GM19468 (cell line): ENCODE data around the gene NPHP4.

Experiments
- ATAC-seq: cut with Tn5 transposase; IDR thresholded peaks from one replicate; pipeline ENCODE4 v1.9.1; 2021; ENCODE audit warnings: mild to moderate bottlenecking, moderate library complexity, moderate number of reproducible peaks; ENCODE audit not compliant: unreplicated experiment; ENCODE audit errors: extremely low read depth

NPHP4 gene

DNA sequence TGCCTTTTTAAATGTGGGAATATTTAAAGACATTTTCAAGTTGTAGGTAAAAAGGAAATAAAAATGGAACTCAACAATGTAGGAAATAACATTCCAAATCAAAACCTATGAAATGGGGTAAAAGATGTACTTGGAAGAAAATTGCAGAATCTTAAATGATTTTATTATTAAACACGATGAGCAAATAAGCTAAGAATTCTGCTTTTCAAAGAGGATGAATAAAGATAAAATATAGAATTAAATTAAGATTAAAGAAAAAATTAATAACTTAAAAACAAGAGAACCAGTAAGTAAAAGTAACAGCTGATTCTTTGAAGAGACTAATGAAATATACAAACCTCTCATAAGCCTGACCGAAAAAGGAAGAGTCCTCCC is 74.0 kb downstream of the NPHP4 start:
- no peak for ATAC-seq

DNA sequence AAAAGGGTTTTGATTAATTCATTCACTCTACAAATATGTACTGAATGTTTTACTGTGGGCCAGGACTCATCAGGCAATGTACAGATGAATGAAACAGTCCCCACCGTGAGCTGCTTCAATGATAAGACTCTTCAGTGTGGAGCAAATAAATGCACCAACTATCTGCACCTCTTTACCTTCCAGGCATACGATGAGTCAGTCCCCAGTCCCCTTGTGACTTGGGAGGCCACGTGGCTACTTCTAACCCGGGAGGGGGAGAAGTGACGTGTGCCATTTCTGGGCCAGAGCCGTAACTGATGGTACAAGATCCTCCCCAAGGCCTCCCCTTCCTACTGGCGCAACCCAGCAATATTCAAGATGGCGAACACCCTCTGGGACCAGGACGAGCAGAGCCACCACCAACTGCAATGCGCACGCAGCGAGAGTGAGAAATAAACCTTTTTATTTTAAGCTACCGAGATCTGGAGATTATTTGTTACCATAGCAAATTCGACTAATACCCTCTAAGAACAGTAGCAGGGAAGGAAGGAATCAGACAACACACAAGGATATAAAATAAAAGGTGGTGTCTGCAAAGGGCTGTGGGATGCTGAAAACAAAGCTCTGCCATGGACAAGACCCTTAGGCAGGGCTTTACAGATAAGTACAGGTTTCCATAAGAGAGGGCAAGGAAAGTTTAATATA is 74.5 kb downstream of the NPHP4 start:
- no peak for ATAC-seq

DNA sequence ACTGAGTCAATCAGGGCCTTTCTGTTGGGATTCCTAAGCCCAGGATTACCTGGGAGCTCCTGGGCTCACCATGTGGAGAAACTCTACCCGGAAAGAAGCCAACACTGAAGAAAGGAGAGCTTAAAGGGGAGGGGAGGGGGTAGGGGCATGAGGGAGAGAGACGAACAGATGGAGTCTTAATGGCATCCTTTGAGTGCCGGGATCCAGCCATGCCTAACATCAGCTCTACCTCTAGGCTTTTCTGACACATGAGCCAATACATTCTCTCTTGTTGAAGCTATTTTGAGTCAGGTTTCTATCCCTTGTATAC is 75.0 kb downstream of the NPHP4 start:
- no peak for ATAC-seq

DNA sequence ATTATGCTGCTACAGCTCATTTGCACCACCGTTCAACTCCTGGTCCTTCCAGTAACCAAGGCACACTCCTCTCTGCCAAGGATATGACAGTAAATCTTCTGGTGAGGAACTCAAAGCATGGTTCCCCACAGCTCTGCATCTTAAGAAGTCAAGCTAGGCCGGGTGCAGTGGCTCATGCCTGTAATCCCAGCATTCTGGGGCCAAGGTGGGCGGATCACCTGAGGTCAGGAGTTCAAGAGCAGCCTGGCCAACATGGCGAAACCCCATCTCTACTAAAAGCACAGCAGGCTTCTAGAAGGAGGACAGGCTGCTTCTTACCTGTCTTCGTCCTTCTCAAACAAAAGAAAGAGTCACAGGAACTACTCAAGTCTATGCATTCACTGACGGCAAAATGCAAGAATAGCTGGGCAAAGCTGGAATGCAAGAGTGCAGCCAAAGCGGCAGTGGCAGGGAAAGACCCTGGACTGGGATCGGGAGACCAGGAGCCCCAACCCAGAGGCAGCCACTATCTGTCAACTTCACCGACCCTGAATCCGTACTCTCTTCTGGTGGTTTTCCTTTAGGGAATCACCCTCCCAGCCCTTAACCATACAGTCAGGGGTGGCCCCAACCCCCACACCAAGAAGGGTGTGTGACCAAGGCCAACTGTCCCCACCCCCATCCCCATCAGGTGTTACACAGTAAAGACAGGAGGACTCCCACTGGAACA is 75.5 kb downstream of the NPHP4 start:
- ATAC-seq = no peak

DNA sequence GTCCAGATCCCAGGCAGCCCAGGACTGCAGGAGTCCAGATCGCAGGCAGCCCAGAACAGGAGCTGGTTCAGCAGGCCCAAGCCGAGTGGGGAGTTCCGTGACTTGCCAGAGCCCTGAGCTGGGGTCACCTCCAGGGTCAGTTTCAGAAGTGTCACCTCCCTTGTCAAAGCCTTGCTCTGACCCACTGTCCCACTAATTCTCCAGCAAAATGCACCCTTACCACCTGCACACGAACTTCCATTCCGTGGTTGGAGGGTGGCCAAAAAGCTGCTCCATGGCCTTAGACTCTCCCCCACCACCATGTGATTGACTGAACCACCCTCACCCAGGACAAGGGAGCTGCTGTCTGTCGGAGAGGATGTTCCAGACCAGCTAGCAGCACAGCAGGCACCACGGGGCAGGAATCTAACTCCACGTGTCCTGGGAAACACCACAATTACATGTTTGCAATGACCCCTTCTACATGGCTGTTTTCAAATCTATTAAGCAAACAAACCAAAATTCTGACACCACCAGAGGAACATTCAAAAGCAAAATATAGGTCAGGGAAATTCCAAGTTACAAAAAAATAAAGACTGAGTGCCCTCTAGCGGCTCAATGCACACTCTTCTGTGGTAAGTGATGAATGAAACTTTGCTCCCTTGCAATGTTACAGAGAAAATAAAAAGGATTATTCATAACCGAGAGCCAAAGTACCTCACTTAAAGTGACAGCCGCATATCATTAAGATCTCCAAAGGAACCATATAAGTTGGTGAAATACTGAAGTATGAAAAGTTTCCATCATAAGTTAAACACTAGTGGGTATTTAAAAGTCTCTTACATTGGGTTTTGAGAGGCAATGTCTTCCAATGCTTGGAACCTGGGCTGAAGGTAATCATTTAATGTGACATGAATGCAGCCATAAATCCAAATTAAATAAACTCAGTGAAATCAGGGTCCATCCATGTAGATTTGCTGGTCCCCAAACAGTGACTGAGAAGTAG is 76.3 kb downstream of the NPHP4 start:
- no peak for ATAC-seq

DNA sequence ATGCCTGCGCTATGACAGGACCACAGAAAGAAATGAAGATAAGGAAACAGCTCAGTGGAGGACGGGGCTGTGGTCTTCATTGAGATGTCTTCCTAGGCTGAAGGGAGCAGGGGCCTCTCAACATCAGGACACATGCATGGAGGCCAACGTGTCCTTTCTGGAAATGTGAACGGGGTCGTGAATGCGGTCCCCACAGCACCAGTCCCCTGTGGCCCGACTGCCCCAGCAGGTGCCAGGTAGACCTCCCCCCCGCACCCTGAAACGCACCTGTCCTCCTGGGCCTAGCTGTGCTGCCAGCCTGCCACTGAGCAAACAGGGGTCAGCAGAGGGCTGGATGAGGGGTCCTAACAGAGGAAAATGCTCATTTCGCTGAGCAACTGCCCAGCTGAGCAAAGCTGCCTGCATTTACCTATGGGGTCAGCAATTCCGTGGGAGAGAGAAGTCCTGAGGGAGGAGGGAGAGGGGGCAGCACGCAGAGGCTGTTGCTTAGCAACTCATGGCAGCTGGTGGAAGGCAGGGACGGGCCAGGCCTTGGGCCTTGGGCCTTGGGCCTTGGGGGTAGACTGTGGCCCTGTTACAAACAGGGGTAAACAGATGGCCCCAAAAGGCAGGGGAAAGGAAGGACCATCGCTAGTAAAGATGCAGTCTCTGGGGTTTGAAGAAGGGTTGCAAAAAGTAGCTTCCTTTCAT is 77.4 kb downstream of the NPHP4 start:
- ATAC-seq = no peak

DNA sequence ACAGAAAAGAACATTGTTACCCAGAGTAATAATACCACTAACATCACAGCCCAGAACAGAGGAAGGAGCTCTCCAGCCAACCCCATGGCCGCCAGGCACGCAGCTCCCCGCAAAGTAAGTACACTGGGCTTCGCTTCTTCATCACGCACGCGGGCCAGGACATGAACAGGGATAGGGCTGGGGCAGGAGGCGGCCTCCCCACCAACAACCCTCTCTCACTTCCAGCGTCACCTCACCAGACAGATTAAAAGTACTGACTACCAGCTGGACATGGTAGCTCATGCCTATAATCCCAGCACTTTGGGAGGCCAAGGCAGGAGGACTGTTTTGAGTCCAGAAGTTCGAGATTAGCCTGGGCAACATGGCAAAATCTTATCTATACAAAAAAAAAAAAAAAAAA is 78.3 kb downstream of the NPHP4 start:
- no peak for ATAC-seq

DNA sequence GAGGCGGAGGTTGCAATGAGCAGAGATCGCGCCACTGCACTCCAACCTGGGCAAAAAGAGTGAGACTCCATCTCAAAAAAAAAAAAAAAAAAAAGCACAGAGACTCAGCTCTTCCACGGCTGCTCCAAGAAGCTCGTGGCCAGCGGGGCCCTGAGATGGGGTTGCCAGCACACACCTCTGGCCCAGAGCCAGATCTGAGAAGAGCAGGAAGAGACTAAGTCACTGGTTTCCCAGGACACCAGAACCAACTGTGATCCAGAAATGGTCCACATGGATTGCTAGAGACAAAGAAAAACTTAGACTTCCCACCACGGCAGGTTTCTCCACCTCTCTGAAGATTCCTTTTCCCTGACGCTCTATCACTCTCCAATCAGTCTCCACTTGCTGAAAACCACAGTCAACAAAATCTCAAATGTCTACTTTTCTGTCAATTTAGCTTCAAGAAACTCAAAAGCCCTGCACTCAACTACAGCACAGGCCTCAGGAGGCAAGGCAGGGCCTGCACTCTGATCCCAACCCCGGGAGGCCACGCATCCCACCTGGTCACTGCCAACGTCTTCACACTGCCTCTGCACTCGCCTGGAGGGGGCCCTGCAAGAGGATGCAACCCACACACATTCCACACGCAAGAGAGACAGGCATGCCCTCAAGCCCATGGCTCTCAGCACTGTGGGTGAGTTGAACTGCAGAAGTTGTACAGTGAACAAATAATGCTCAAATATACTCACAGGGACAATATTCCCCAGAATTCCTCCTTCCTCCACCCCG is 79.0 kb downstream of the NPHP4 start:
- no peak for ATAC-seq

DNA sequence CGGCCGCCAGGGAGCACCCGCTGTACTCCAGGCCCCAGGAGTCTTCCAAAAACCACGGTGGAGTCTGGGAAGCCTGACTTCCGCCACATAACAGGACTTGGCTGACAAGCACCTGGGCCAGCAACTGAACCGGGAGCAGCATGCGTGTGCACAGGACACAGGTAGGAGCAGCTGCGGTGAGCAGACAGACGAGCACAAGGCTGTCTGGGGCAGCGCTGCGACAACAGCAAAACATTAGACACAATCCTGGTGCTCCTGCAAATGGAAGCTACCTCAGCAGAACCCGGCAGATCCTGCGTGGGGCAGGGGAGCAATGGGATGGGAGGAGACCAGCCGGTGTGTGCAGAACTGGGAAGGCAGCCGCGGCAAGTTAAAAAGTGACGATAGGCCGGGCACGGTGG is 80.4 kb downstream of the NPHP4 start:
- no peak for ATAC-seq

DNA sequence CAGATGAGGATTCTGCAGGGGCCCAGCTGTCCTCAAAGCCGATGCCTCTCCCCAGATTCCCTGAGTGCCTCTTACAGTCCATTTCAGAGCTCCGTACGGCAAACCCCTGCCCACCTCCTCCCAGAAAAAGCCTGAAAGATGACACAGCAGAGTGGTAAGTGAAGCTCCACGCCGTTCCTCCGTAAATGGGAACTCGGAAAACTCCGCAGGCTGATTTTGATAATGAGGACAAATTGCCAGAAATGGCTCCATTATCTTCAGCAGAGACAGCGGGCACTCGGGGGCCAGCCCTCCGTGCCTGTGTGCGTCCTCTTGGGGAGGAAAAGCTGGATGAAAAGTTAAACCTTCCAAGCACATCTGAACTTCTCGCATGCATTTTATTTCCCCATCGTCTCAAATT is 81.1 kb downstream of the NPHP4 start:
- ATAC-seq = no peak

DNA sequence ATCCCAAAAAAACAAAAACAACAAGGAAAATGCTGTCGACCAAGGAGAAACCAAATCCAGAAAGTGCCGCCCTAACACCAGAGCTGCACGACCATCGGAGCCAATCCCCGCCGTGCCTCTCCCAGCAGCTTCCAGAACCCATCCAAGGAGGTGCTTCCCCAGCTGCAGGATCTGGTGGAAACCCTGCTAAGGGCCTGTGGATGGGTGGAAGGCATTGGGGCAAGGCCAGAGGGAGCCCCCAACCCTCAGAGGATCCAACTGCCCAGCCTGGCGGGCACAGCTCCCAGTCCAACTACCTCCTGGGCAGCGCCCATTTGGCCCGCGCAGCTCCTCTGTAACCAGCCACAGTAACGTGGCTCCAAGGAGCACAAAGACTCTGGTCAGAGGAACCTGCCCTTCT is 81.6 kb downstream of the NPHP4 start:
- ATAC-seq = no peak

DNA sequence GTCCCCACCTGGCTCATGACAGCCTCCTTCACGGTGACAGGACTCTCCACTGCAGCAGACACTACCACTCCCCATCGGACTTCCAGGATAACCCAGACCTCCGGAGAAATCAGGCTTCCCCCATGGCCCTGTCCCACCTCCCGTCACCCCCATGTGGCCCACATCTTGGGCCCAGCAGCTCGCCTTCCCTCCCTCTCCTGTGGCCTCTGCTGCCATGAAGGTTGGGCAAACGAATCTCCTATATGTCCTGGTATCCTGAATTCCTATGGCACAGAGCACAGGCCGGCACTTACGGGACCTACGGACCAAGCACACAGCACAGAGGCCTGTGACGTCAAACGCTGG is 82.0 kb downstream of the NPHP4 start:
- ATAC-seq = no peak

DNA sequence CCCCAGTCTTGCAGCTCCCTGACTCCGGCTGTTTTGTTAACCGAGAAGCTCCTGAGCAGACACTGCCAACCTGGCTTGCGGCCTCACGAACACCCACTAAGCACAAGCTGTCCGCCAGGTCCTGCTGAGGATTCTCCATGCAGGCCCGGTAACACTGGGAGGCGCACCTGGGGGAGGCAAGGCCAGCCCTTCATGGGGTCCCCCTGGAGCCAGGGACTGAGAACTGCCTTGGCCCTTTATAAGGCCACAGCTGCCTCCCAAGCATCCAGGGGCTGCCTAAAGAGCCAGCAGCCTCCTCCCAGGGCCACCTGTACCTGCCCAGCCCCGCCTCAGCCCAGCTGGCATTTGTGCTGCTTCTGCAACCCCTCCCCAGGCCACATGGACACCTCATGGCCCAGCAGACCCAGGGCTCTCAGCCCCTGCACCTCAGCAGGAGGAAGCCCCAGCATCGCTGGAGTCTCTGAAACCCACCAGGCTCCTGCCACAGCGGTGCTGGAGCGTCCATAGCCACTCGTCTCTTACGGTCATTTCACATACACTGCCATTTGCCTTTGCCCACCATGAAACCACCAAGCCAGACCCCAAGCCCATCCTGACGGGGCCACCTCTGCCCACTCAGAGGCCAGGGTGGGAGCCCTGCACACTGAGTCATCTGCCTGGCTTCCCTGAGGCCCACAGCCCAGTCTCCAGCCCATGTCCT is 82.5 kb downstream of the NPHP4 start:
- no peak for ATAC-seq

DNA sequence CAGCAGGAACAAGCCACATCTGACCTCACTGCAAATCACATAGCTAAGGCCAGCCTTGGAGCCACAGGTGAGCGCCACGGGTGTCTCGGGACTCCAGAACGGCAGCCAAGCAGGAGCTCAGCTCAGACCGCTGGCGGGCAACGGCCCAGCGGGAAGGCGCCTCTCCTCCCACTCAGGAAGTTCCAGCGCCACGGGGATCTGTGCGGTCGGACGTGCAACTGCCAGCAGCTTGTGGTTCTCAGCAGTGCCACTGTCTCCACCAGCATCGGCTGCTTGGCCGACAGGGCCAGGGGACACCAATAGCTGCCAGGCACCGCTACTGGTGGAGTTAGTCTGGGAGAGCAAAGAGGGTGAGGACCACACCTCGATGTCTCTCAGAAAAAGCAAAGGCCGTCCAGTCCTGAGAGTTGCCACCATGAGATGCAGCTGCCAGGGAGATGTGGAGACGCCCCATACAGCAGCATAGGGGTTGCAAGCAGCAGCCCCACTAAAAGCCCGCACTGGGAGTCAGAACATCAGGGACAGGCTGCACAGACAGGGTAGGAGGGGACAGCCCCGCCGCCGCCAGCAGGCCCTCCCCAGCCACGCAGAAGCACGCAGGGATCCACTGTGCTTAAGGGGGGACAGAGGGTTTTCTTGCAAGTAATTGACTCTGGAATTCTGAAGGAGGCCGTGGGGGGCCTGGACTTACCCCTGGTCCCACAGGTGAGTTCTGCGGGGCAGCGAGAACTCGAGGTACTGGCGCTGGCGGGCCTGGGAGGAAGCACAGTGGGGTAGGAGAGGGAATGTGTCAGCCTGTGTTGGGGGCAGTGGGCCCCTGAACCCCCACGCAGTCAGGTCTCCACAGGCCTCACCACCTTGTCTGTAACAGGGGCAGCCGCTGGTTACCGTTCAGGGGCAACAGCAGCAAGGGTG is 83.5 kb downstream of the NPHP4 start:
- no peak for ATAC-seq

DNA sequence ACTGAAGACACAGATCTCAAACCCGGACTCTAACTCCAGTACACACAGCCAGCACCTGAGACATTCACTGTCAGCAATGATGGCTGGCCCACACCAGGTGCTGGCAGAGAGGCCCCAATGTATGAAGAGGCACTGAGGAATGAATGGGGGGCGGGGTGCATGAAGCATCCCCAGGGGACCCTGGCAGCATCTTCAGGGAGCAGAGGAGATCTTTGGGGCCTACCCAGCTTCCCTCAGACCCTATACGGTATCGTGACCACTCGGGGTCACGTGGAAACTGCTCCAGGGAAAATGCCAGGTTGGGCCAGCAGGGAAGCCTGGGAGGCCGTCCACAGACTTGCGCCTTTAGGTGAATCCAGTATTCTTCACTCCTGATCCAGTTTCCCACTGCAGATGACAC is 84.3 kb downstream of the NPHP4 start:
- ATAC-seq = no peak

DNA sequence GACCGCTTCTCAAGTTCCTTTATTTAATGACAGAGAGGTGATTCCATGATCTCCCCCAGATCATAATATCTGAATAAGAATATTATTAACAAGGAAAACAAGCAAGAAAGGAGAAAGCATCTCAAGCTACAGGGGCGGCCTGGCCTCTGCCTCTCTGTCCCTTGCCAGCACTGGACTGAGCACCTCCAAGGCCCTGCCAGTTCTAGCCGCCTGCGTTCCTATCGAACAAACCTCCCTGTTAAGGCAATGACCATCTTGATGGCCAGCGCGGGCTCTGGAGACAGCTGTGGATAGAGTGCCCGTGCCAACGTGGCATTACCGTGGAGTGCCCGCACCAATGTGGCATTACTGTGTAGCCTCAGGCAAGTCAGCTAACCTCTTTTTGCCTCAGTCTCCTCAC is 84.8 kb downstream of the NPHP4 start:
- ATAC-seq = no peak

DNA sequence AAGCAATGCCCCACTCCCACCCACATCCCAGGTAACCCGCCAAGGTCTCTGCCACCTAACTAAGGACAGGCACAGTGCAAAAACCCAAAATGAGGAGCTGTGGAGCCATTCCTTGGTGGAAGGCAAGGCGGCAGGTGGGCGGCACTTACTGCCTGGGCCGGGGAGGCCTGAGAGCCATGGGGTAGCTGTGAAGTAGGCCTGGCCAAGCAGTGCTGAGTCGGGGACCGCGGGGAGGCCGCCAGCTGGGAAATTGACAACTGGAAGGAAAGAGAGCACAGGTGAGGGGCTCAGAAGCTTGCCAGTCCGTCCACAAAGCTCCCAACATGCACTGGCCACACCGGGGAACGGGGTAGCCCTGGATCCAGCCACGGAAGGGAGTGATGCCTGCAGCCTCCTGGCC is 85.3 kb downstream of the NPHP4 start:
- ATAC-seq = no peak

DNA sequence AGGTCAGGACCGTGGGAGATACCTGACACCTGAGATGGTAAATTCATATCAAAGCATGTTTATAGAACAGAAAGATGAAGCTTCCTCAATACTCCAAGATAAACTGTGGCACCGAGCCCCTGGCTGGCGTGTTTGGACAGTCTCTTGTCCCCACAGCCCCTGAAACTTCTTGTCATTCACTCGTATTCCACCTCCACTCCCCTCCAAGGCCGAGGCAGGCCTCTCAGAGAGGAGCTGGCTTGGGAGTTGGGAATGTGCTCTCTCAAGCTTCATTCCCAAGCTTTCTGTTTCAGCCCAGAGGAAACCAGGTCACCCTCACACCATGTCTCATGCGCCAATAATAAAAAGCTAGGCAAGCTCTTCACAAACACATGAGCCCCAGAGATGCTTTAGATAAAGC is 86.1 kb downstream of the NPHP4 start:
- no peak for ATAC-seq
